ENCODE measurements around the gene HBB. TPM values are rescaled to one million over a fixed set of nuclear protein-coding genes. Genes with fewer than 3 reads are reported as not detected.

Gene HBB
- total RNA-seq, 1 donor from 2014 or later, result 1,146 TPM

GRCh38 chr11:5232176-5232575 is 5.3 kb upstream of the HBB start:
- no peak for TF ChIP-seq CTCF (IDR thresholded peaks at IDR 0.05)
- Histone ChIP-seq H3K36me3 (no peaks in the 10 kb centered on the region), H3K27ac (no peak overlapping the region), H3K9me3 (no peaks in the 10 kb centered on the region), H3K4me3 (no peak overlapping the region), H3K4me1 (no peaks in the 10 kb centered on the region), H3K27me3 (no peaks in the 10 kb centered on the region)
- no peak for DNase-seq (ENCODE audit: low spot score in 2 of 2)
- intact Hi-C loops (cut with DNase I), result no loop called here

DNA sequence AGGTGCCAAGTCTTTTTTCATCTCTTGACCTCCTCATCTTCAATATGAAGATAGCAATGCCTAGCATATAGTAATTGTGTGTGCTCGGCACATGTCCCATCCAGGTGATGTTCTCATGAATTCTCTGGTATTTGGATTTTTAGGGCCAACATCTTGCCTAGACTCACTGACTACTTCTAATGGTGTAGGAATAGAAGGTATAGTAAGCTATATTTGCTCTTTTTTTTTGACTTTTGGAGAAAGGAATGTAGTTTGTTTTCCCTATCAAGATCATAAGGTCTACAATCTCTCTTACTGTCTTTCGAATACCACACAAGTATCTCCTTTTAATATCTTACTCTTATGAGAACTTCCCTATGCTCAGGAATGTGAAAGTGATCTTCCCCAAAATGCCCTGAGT is 4.2 kb upstream of the HBB start:
- Histone ChIP-seq H3K4me3 (no peak overlapping the region), H3K27ac (no peak overlapping the region), H3K27me3 (no peaks in the 10 kb centered on the region), H3K4me1 (no peaks in the 10 kb centered on the region), H3K9me3 (no peaks in the 10 kb centered on the region), H3K36me3 (no peaks in the 10 kb centered on the region)
- intact Hi-C loops (cut with DNase I), result no loop called here
- no peak for TF ChIP-seq CTCF (IDR thresholded peaks at IDR 0.05)
- no peak for DNase-seq (ENCODE audit: low spot score in 2 of 2)

DNA sequence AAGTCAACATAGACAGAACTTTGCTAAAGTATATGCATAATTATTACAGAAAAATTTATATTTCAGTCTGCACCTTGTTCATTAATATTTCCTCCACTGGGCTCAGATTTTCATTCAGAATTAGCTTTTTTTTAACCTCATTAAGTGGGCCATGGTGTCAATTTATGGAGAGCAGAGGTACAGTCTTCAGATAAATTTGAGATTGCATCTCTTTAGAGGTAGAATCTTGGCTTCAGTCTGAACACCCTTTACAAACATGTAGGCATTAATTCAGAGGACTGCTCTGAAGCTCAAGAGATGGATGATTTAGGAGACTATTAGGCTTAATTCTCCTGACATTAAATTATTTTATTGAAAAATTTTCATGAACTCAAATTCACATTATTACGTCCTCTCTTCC is 3.4 kb upstream of the HBB start:
- intact Hi-C loops (cut with DNase I), result no loop called here
- Histone ChIP-seq H3K36me3 (no peaks in the 10 kb centered on the region), H3K27me3 (no peaks in the 10 kb centered on the region), H3K4me1 (no peaks in the 10 kb centered on the region), H3K27ac (no peak overlapping the region), H3K4me3 (no peak overlapping the region), H3K9me3 (no peaks in the 10 kb centered on the region)
- no peak for TF ChIP-seq CTCF (IDR thresholded peaks at IDR 0.05)
- no peak for DNase-seq (ENCODE audit: low spot score in 2 of 2)

GRCh38 chr11:5229796-5230195 is 2.9 kb upstream of the HBB start:
- H3K36me3 ChIP-seq, result no peaks in the 10 kb centered on the region
- H3K4me3 ChIP-seq, result no peak overlapping the region
- no peak for TF ChIP-seq CTCF (IDR thresholded peaks at IDR 0.05)
- no peaks in the 10 kb centered on the region for H3K9me3 ChIP-seq
- intact Hi-C loops (cut with DNase I), result no loop called here
- no peaks in the 10 kb centered on the region for H3K27me3 ChIP-seq
- no peak for DNase-seq (ENCODE audit: low spot score in 2 of 2)
- no peaks in the 10 kb centered on the region for H3K4me1 ChIP-seq
- no peak overlapping the region for H3K27ac ChIP-seq

DNA sequence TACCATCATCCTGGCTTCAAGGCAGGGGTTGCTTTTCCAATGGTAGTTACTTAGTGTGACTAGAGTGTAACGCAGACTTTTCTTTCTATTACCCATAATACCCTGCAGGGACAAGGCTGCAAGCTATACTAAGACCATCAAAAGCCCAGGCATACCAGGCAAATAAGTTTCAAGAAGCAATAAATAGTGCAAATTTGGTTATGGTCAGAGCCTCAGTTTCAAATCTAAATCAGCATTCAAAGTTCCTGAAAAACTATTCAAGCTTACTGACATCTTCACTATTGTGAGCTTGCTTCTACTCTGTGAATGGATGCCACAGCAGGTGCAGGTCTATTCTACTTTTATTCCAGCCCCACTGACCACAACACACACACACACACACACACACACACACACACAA is 2.5 kb upstream of the HBB start:
- Histone ChIP-seq H3K27me3 (no peaks in the 10 kb centered on the region), H3K4me1 (no peaks in the 10 kb centered on the region), H3K9me3 (no peaks in the 10 kb centered on the region), H3K36me3 (no peaks in the 10 kb centered on the region), H3K27ac (no peak overlapping the region), H3K4me3 (no peak overlapping the region)
- no peak for DNase-seq (ENCODE audit: low spot score in 2 of 2)
- intact Hi-C loops (cut with DNase I), result no loop called here
- no peak for TF ChIP-seq CTCF (IDR thresholded peaks at IDR 0.05)

DNA sequence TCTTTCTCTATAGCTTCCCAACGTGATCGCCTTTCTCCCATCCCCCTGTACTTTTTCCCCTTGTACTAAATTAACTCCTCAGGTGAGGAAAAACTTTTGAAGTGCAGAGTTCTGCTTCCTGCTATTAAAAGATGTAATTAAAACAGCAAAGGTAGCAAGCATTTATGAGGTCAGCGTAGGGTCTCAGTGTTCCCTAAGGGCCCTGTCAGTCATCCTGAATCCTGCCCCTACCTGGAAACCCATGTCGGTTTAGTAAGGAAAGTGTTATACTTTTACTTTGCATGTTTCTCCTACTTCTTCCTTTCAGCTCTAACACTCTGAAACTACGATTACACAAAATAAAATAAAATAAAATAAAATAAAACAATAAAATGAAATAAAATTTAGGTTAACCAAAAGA is 1.3 kb upstream of the HBB start:
- no peaks in the 10 kb centered on the region for H3K27me3 ChIP-seq
- no peak overlapping the region for H3K4me3 ChIP-seq
- intact Hi-C loops (cut with DNase I), result no loop called here
- TF ChIP-seq CTCF (IDR thresholded peaks at IDR 0.05), result no peak
- no peak overlapping the region for H3K27ac ChIP-seq
- DNase-seq (ENCODE audit: low spot score in 2 of 2), result no peak
- no peaks in the 10 kb centered on the region for H3K4me1 ChIP-seq
- H3K36me3 ChIP-seq, result no peaks in the 10 kb centered on the region
- H3K9me3 ChIP-seq, result no peaks in the 10 kb centered on the region

Measured in ascending aorta (tissue), 2 donors.